ENCODE results near the gene TPSAB1.
"Not testable (repeated sequence)": the region's sequence is repeated elsewhere in the genome, so short reads cannot be mapped to it uniquely, and the experiment has no call there.

TPSAB1 gene

GRCh38 chr16:1240436-1240835, at the start of gene TPSAB1:
Gene TPSAB1 (plus strand): TSS chr16:1240705. CDS start chr16:1240939, 234 bp downstream.
- DNase-seq (ENCODE audit: low read depth, low spot score): not testable (repeated sequence)

- not testable (repeated sequence) for DNase-seq (ENCODE audit: low read depth, low spot score)
Observed at GRCh38 chr16:1190789-1191188, 49.7 kb upstream of the TPSAB1 start.

GRCh38 chr16:1192384-1193073, 48.0 kb upstream of the TPSAB1 start:
- no peak for DNase-seq (ENCODE audit: low read depth, low spot score)

- DNase-seq (ENCODE audit: low read depth, low spot score): no peak
Observed at GRCh38 chr16:1193143-1193824, 47.2 kb upstream of the TPSAB1 start.

GRCh38 chr16:1193825-1194581, 46.5 kb upstream of the TPSAB1 start:
- DNase-seq (ENCODE audit: low read depth, low spot score): no peak

GRCh38 chr16:1194665-1195392, 45.7 kb upstream of the TPSAB1 start:
- no peak for DNase-seq (ENCODE audit: low read depth, low spot score)

GRCh38 chr16:1195393-1195666, 45.2 kb upstream of the TPSAB1 start:
- DNase-seq (ENCODE audit: low read depth, low spot score): no peak

GRCh38 chr16:1196494-1196893, 44.0 kb upstream of the TPSAB1 start:
- DNase-seq (ENCODE audit: low read depth, low spot score): no peak

- DNase-seq (ENCODE audit: low read depth, low spot score): no peak
Observed at GRCh38 chr16:1197237-1197866, 43.2 kb upstream of the TPSAB1 start.

- no peak for DNase-seq (ENCODE audit: low read depth, low spot score)
Observed at GRCh38 chr16:1198194-1198593, 42.3 kb upstream of the TPSAB1 start.

- DNase-seq (ENCODE audit: low read depth, low spot score): not testable (repeated sequence)
Observed at GRCh38 chr16:1198671-1199346, 41.7 kb upstream of the TPSAB1 start.

GRCh38 chr16:1199347-1200013, 41.0 kb upstream of the TPSAB1 start:
- DNase-seq (ENCODE audit: low read depth, low spot score): no peak

GRCh38 chr16:1200014-1200627, 40.4 kb upstream of the TPSAB1 start:
- DNase-seq (ENCODE audit: low read depth, low spot score): no peak

- no peak for DNase-seq (ENCODE audit: low read depth, low spot score)
Observed at GRCh38 chr16:1201444-1201843, 39.1 kb upstream of the TPSAB1 start.

GRCh38 chr16:1202274-1202673, 38.2 kb upstream of the TPSAB1 start:
- no peak for DNase-seq (ENCODE audit: low read depth, low spot score)

- DNase-seq (ENCODE audit: low read depth, low spot score): no peak
Observed at GRCh38 chr16:1204933-1205332, 35.6 kb upstream of the TPSAB1 start.

GRCh38 chr16:1206326-1206725, 34.2 kb upstream of the TPSAB1 start:
- no peak for DNase-seq (ENCODE audit: low read depth, low spot score)

GRCh38 chr16:1206786-1207185, 33.7 kb upstream of the TPSAB1 start:
- no peak for DNase-seq (ENCODE audit: low read depth, low spot score)

- no peak for DNase-seq (ENCODE audit: low read depth, low spot score)
Observed at GRCh38 chr16:1208239-1208830, 32.2 kb upstream of the TPSAB1 start.

GRCh38 chr16:1209081-1209480, 31.4 kb upstream of the TPSAB1 start:
- no peak for DNase-seq (ENCODE audit: low read depth, low spot score)

Measured in activated CD4-positive, CD25-positive, alpha-beta regulatory T cell treated with anti-CD3 and anti-CD28 coated beads, Interleukin-2, amount 50 U/mL, for 16 hours (primary cell).